ENCODE results near the gene CRELD2. TPM values are rescaled to one million over a fixed set of nuclear protein-coding genes. Genes with fewer than 3 reads are reported as not detected.

Gene CRELD2
- total RNA-seq, 1 donor from 2014 or later: 24.9 TPM

- TF ChIP-seq CTCF (IDR thresholded peaks at IDR 0.05; ENCODE audit: partially characterized antibody, unreplicated experiment): no peak
- H3K27ac Mint-ChIP-seq (ENCODE audit: unreplicated experiment): peak overlapping the region; percentile 28
- H3K36me3 Mint-ChIP-seq (ENCODE audit: unreplicated experiment): no peaks in the 10 kb centered on the region
- H3K27me3 Mint-ChIP-seq (ENCODE audit: unreplicated experiment): peaks cover 10% of the 10 kb centered on the region
- H3K4me3 Mint-ChIP-seq (ENCODE audit: unreplicated experiment): peak overlapping the region; percentile 69
- H3K4me1 Mint-ChIP-seq (ENCODE audit: low read depth, unreplicated experiment): peaks cover 10% of the 10 kb centered on the region
- peaks cover 10% of the 10 kb centered on the region for H3K9me3 Mint-ChIP-seq (ENCODE audit: unreplicated experiment)
- peak; percentile 54 for DNase-seq
Measured at GRCh38 chr22:49962751-49963646, 44.6 kb downstream of the CRELD2 start.

GRCh38 chr22:49963647-49964026 is 45.2 kb downstream of the CRELD2 start:
- Mint-ChIP-seq H3K36me3 (ENCODE audit: unreplicated experiment) (no peaks in the 10 kb centered on the region), H3K27me3 (ENCODE audit: unreplicated experiment) (peaks cover 12% of the 10 kb centered on the region), H3K27ac (ENCODE audit: unreplicated experiment) (peak overlapping the region; percentile 59), H3K4me3 (ENCODE audit: unreplicated experiment) (peak overlapping the region; percentile 75), H3K4me1 (ENCODE audit: low read depth, unreplicated experiment) (peaks cover 8% of the 10 kb centered on the region), H3K9me3 (ENCODE audit: unreplicated experiment) (peaks cover 10% of the 10 kb centered on the region)
- TF ChIP-seq CTCF (IDR thresholded peaks at IDR 0.05; ENCODE audit: partially characterized antibody, unreplicated experiment): no peak
- DNase-seq: no peak

DNA sequence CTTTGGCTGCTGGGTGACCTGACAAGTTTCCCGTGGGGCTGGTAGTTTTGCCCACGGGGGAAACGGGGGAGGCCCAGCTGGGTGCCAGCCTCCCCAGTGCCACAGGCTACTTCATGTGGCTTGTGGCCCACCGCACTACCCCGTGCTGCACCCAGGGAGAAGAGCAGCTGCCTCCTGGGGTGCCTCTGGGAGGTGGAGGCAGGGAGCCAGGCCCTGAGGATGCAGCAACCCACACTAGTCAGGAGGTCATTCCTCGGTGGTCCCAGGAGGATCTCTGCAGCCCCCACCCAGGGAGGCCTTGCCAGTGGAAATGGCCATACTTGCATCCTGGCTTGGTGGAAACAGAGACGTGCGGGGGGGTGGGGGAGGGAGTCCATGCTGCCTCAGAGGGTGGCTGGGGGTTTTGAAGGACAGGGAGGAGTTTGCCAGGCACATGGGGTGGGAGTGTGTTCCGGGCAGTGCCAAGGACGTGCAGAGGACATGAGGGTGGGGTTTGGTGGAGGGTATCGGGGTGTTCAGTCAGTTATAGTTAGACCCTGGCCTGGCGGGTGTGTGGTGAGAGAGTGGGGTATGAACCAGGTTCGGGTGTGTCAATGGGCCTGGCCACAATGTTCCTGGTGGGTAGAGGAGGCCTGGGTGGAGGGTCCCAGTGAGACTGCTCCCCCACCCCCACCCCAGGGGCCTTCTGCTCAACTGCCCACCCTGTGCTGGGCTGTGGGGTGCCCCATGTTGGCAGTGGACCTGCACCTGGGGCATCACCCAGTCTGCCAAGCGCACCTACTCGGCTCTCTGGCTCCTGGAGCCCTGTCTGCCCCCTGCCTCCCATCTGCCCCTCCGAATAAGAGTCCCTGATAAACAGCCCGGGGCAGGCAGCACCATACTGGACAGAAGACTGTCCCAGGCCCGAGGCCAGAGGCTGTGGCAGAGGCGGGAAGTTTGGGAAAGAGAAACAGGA is 46.0 kb downstream of the CRELD2 start:
- Mint-ChIP-seq H3K9me3 (ENCODE audit: unreplicated experiment) (peaks cover 8% of the 10 kb centered on the region), H3K4me1 (ENCODE audit: low read depth, unreplicated experiment) (peaks cover 8% of the 10 kb centered on the region), H3K4me3 (ENCODE audit: unreplicated experiment) (peak overlapping the region; percentile 75), H3K27ac (ENCODE audit: unreplicated experiment) (no peak overlapping the region), H3K27me3 (ENCODE audit: unreplicated experiment) (peaks cover 10% of the 10 kb centered on the region), H3K36me3 (ENCODE audit: unreplicated experiment) (no peaks in the 10 kb centered on the region)
- no peak for TF ChIP-seq CTCF (IDR thresholded peaks at IDR 0.05; ENCODE audit: partially characterized antibody, unreplicated experiment)
- DNase-seq: peak; percentile 19

- no peak overlapping the region for H3K27ac Mint-ChIP-seq (ENCODE audit: unreplicated experiment)
- H3K4me1 Mint-ChIP-seq (ENCODE audit: low read depth, unreplicated experiment): peaks cover 8% of the 10 kb centered on the region
- peak; percentile 15 for DNase-seq
- no peaks in the 10 kb centered on the region for H3K36me3 Mint-ChIP-seq (ENCODE audit: unreplicated experiment)
- TF ChIP-seq CTCF (IDR thresholded peaks at IDR 0.05; ENCODE audit: partially characterized antibody, unreplicated experiment): no peak
- H3K27me3 Mint-ChIP-seq (ENCODE audit: unreplicated experiment): peaks cover 12% of the 10 kb centered on the region
- H3K9me3 Mint-ChIP-seq (ENCODE audit: unreplicated experiment): peaks cover 6% of the 10 kb centered on the region
- H3K4me3 Mint-ChIP-seq (ENCODE audit: unreplicated experiment): no peak overlapping the region
Measured at GRCh38 chr22:49965091-49966040, 46.9 kb downstream of the CRELD2 start.
